ENCODE measurements around the gene DDX41. TPM values are rescaled to one million over a fixed set of nuclear protein-coding genes. Genes with fewer than 3 reads are reported as not detected.

The DDX41 gene
- total RNA-seq, 2 donors from 2014 or later: 84.3 to 134 TPM

DNA sequence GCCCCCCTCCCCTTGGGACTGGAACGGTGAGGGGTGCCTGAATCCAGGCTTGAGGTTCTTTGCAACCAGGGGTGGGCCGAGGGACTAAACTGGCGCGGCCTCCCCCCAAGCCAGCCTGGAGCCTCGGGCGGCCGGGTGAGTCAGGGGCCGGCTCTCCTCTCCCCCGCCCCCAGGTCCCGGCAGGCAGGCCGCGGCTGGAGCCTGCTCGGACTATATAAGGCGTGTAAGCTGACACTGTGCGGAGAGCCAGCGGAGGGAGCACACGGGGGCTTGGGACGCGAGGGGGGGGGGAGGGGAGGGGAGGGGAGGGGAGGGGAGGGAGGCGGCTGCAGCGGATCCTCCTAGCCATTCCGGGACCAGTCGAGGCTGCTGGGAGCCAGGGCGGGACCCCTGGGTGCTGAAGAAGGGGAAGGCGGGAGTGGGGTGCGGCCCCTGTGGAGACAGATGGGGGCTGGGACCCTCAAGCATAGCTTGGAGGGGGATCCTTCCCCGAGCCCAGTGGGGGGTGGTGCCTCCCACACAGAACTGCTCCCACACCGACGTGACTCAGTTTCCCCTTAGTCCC is 20.0 kb downstream of the DDX41 start:
- Histone ChIP-seq H3K9ac (ENCODE audit: low read depth in 2 of 2, low read length in 2 of 2) (peak overlapping the region; percentile 68 to 80), H3K27ac (peak overlapping the region; percentile 79), H3K27me3 (no peaks in the 10 kb centered on the region), H3K4me1 (peaks cover 10% of the 10 kb centered on the region), H3K9me3 (no peaks in the 10 kb centered on the region), H3K4me3 (peak overlapping the region; percentile 51), H3K36me3 (no peaks in the 10 kb centered on the region)
- intact Hi-C loops (cut with DNase I): loop anchor here (5.0 kb wide), 1 partner anchor 90 kb away; the partner anchor contains the start of gene F12
- no peak for TF ChIP-seq CTCF (IDR thresholded peaks at IDR 0.05)
- DNase-seq: no peak

DNA sequence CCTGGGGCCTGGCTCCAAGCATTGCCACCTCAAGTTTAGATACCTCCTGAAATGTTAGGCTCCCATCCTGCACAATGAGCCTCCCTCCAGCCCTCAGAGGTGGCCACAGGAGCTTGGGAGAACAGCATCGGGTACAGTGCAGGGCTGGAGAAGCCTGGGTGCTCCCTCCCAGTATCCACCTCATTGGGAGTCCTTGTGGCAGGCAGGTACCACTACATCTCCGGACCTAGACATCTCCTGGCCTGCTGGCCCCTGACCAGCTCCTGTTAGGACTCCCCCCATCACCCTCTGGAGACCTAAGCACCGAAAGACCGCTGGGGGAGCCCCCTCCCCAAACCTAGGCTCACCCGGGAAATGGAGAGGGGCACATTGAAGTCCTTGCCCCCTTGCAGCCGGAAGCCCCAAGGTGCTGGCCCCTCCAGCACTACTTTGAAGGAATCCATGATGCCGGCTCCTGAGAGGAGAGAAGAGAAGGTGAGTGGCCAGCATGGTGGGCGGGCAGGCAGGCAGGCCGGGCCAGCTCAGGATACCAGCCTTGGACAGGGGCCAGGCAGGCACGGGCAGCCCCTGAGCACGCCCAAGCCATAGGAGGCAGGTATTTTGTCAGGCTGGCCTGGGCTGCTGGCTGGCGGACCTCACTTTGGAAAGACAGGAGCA is 20.6 kb downstream of the DDX41 start:
- H3K9me3 ChIP-seq: no peaks in the 10 kb centered on the region
- peak; percentile 19 for TF ChIP-seq CTCF (IDR thresholded peaks at IDR 0.05)
- intact Hi-C loops (cut with DNase I): loop anchor here (5.0 kb wide), 1 partner anchor 89 kb away; the partner anchor contains the start of gene F12
- no peaks in the 10 kb centered on the region for H3K36me3 ChIP-seq
- H3K4me1 ChIP-seq: peaks cover 10% of the 10 kb centered on the region
- H3K27me3 ChIP-seq: no peaks in the 10 kb centered on the region
- peak overlapping the region; percentile 79 for H3K27ac ChIP-seq
- peak overlapping the region; percentile 51 for H3K4me3 ChIP-seq
- H3K9ac ChIP-seq (ENCODE audit: low read depth in 2 of 2, low read length in 2 of 2): peak overlapping the region; percentile 68 to 80
- DNase-seq: no peak

GRCh38 chr5:177495243-177496060 is 21.3 kb downstream of the DDX41 start:
- peak; percentile 54 for DNase-seq

DNA sequence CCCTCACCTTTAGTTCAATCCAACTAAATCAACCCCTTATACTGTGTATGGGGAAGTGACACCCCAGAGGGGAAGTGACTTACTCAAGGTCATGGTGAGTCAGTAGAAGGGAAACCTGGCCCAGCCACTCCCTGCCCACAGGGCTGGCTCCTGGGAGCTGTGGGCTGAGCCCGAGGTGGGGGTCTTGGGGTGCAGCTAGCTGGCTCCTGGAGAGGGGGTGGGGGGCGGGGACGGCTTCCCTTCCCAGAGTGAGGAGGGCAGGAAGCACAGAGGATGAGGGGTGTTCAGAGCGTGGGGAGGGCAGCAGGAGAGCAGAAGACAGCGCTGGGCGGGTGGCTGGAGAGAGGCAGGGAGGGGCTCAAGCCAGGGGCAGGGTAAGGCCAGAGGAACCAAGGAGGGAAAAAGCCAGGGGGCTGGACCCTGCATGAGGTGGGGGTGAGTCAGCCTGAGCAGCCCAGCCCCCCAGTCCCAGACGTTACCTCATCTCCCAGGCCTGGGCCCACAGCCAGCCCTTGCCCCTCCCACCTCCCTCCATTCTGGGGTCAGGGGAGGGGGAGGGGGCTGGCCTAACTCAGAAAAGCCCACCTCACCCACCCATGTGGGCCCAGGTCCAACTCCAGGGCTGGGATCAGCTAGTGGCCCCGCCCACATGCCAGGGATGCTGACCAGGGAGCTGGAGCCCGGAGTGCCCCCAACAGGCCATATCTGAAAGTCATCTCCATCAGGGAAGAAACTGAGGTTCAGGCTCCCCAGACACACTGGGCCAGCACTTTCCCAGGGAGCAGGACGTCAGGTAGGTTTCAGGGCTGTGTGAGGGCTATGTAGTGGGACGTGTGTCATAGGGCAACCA is 22.2 kb downstream of the DDX41 start:
- TF ChIP-seq CTCF (IDR thresholded peaks at IDR 0.05): peak; percentile 12
- H3K27me3 ChIP-seq: no peaks in the 10 kb centered on the region
- no peaks in the 10 kb centered on the region for H3K36me3 ChIP-seq
- peak; percentile 61 for DNase-seq
- H3K9ac ChIP-seq (ENCODE audit: low read depth in 2 of 2, low read length in 2 of 2): peak overlapping the region in 1 of 2 donors; percentile 72
- peak overlapping the region; percentile 9 for H3K4me3 ChIP-seq
- H3K4me1 ChIP-seq: peaks cover 10% of the 10 kb centered on the region
- intact Hi-C loops (cut with DNase I): loop anchor here (5.0 kb wide), 1 partner anchor 87 kb away; the partner anchor contains the start of gene F12
- H3K9me3 ChIP-seq: no peaks in the 10 kb centered on the region
- H3K27ac ChIP-seq: peak overlapping the region; percentile 79

More at GRCh38 chr5:177495243-177496060, 21.3 kb downstream of the DDX41 start:
- H3K9me3 ChIP-seq: no peaks in the 10 kb centered on the region
- intact Hi-C loops (cut with DNase I): loop anchor here (5.0 kb wide), 1 partner anchor 88 kb away; the partner anchor contains the start of gene F12
- H3K4me3 ChIP-seq: peak overlapping the region; percentile 51
- peak overlapping the region; percentile 79 for H3K27ac ChIP-seq
- H3K9ac ChIP-seq (ENCODE audit: low read depth in 2 of 2, low read length in 2 of 2): peak overlapping the region; percentile 68 to 80
- H3K27me3 ChIP-seq: no peaks in the 10 kb centered on the region
- peaks cover 10% of the 10 kb centered on the region for H3K4me1 ChIP-seq
- H3K36me3 ChIP-seq: no peaks in the 10 kb centered on the region
- TF ChIP-seq CTCF (IDR thresholded peaks at IDR 0.05): no peak

Data from colonic mucosa (tissue), 4 donors.